ENCODE data around the gene TRIM54.

Gene TRIM54

GRCh38 chr2:27353762-27354596 lies 71.8 kb downstream of the TRIM54 start:
- no peak for DNase-seq (ENCODE audit: low read depth)
- no peak for TF ChIP-seq CTCF (IDR thresholded peaks at IDR 0.05; ENCODE audit: control insufficient read depth, insufficient read depth, low read depth, low read length, missing control alignments)
- H3K4me3 ChIP-seq (ENCODE audit: control insufficient read depth, low read depth, low read length), result no peak overlapping the region

DNA sequence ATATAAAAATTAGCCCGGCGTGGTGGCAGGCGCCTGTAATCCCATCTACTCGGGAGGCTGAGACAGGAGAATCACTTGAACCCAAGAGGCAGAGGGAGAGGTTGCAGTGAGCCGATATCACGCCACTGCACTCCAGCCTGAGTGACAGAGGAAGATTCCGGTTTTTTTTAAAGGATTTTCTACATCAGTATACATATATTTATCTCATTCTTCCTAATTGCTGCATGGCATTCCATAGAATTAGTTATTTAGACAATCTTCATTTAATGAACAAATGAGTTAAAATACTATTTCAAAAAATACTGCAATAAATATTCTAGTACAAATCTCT lies 72.3 kb downstream of the TRIM54 start:
- no peak overlapping the region for H3K4me3 ChIP-seq (ENCODE audit: control insufficient read depth, low read depth, low read length)

DNA sequence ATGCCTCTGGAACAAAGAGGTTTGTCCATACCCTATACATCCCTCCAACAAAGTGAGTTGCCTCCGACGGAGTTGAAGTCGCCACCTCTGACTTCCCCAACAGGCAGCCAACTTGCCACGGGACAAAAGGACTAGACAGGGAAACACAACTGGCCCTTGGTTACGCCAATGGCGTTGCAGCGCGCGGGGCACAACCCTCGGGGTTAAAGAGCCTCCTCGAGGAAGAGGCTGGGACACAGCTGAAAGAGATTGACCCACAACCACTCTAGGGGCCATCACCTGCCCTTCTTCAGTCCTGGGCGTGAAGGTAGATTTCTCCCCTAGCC lies 73.8 kb downstream of the TRIM54 start:
- no peak for TF ChIP-seq CTCF (IDR thresholded peaks at IDR 0.05; ENCODE audit: control insufficient read depth, insufficient read depth, low read depth, low read length, missing control alignments)
- peak overlapping the region; percentile 98 for H3K4me3 ChIP-seq (ENCODE audit: control insufficient read depth, low read depth, low read length)
- no peak for DNase-seq (ENCODE audit: low read depth)

More for the DNA sequence above, 72.3 kb downstream of the TRIM54 start:
- no peak for DNase-seq (ENCODE audit: low read depth)
- TF ChIP-seq CTCF (IDR thresholded peaks at IDR 0.05; ENCODE audit: control insufficient read depth, insufficient read depth, low read depth, low read length, missing control alignments), result no peak

DNA sequence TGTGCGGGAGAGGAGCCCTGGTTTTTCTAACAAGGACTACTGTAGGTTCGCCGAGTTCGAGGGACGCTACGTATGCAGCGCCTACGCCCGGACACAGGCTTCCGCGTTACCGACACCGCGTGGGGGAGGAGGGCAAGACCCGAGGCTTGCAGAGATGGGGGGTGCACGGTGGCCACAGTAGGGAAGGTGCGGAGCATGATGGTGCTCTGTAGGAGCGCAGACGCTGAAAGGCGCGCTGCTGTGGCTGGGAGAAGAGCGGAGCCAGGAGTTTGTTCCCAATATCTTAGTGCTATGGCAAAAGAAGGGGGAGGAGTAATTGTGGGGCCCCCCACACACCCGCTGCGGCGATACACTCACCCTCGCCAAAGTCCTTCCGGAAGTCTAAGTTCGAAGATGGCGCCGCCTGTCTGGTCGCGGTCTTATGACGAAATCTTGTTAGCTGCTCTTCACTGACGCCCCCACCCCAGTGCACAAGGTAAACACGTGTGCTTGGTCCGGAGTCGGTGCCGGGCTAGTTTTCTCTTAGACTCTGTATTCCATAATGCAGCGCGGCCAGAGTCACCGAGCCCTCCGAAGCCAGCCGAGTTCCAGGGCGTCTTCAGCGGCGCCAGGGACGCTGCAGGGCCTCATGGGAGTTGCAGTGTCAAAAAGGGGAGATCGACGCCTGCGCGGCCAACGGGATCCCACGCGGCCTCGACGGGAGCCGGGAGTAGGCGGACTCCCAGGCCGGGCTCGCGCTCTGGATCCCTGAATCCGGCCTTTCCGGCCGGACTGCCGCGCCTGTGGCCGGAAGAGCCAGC lies 74.4 kb downstream of the TRIM54 start, which contains the start of gene GTF3C2:
GTF3C2 (minus strand) TSS at position 383 of the 800 bp plus-strand sequence. CDS start 13,210 bp downstream, outside the sequence.
- TF ChIP-seq CTCF (IDR thresholded peaks at IDR 0.05; ENCODE audit: control insufficient read depth, insufficient read depth, low read depth, low read length, missing control alignments), result no peak
- H3K4me3 ChIP-seq (ENCODE audit: control insufficient read depth, low read depth, low read length), result peak within 1 kb of the TSS; percentile 98
- DNase-seq (ENCODE audit: low read depth), result peak; percentile 83
